H1 (cell line): ENCODE data around the gene SLC8B1. TPM values are rescaled to one million over a fixed set of nuclear protein-coding genes. Genes with fewer than 3 reads are reported as not detected.

Source experiments
- CTCF ChIA-PET: fragments of 300-600 bp; sonication (Branson Sonifier 250); formaldehyde crosslinking; loops from one replicate; lab custom pipeline; 2021; ENCODE audit not compliant: partially characterized antibody; lab: Charles Lee
- POLR2A ChIA-PET: fragments of 300-600 bp; sonication (Branson Sonifier 250); formaldehyde crosslinking; loops from one replicate; lab custom pipeline; 2021; ENCODE audit warnings: inconsistent platforms; ENCODE audit not compliant: partially characterized antibody; lab: Charles Lee
- DNase-seq, 2 experiments: peaks; one replicate each; pipeline versions ENCODE4 v3.0.0 to v3.0.0-alpha.2; 2010 to 2022; ENCODE audit warnings: low spot score in 2 of 2, low read depth in 1 of 2, mixed read lengths in 1 of 2
- FAIRE-seq: peaks from 2 replicates; lab custom pipeline; 2011; peaks lifted over from hg19 to GRCh38; lab: Jason Lieb, UNC
- H2AFZ ChIP-seq: 2 replicates; pipeline ENCODE4 v1.8.1; 2012; ENCODE audit warnings: low read length, inconsistent platforms
- H2AK5ac ChIP-seq: 2 replicates; pipeline ENCODE4 v1.6.1; 2013; ENCODE audit warnings: low read depth, low read length
- H2BK120ac ChIP-seq: replicated peaks from 2 replicates; pipeline ENCODE3; 2013; ENCODE audit warnings: low read depth, low read length, inconsistent platforms
- H2BK12ac ChIP-seq: 2 replicates; pipeline ENCODE4 v1.6.1; 2013; ENCODE audit warnings: low read depth, low read length
- H2BK15ac ChIP-seq: 2 replicates; pipeline ENCODE4 v1.6.1; 2013; ENCODE audit warnings: low read length
- H2BK20ac ChIP-seq: 2 replicates; pipeline ENCODE4 v1.6.1; 2013; ENCODE audit warnings: low read length
- H2BK5ac ChIP-seq: 2 replicates; pipeline ENCODE4 v1.6.1; 2013; ENCODE audit warnings: low read depth, low read length
- H3K14ac ChIP-seq: 2 replicates; pipeline ENCODE4 v1.6.1; 2013; ENCODE audit warnings: inconsistent platforms; ENCODE audit not compliant: insufficient read length
- H3K18ac ChIP-seq: 2 replicates; pipeline ENCODE4 v1.6.1; 2013; ENCODE audit warnings: low read length; ENCODE audit errors: extremely low read depth
- H3K23ac ChIP-seq: 2 replicates; pipeline ENCODE4 v1.6.1; 2013; ENCODE audit warnings: inconsistent platforms; ENCODE audit not compliant: insufficient read length
- H3K23me2 ChIP-seq: 2 replicates; pipeline ENCODE4 v1.6.1; 2013; ENCODE audit warnings: low read depth, low read length
- H3K27ac ChIP-seq: 2 replicates; pipeline ENCODE4 v1.6.1; 2011; ENCODE audit warnings: low read depth, low read length, inconsistent platforms
- H3K27me3 ChIP-seq, 4 experiments: replicated peaks in 1 of 4; 1 replicate in 1 of 4; 2 replicates in 3 of 4; pipeline versions ENCODE4 v1.6.1 to v1.8.1; 2011 to 2013; ENCODE audit warnings: low read length in 3 of 4, mild to moderate bottlenecking in 3 of 4, inconsistent platforms in 2 of 4, mixed read lengths in 2 of 4, moderate library complexity in 1 of 4; ENCODE audit not compliant: control insufficient read depth in 3 of 4, insufficient read depth in 3 of 4; ENCODE audit errors: extremely low read depth in 1 of 4
- H3K36me3 ChIP-seq, 4 experiments: 2 replicates each; pipeline versions ENCODE4 v1.6.1 to v1.8.1; 2011 to 2013; ENCODE audit warnings: mild to moderate bottlenecking in 4 of 4, low read length in 3 of 4, moderate library complexity in 2 of 4, control low read depth in 1 of 4, inconsistent platforms in 1 of 4; ENCODE audit not compliant: insufficient read depth in 4 of 4, control insufficient read depth in 2 of 4
- H3K4ac ChIP-seq: replicated peaks from 2 replicates; pipeline ENCODE3; 2013; ENCODE audit warnings: low read length, low read depth, mixed read lengths, inconsistent platforms; ENCODE audit not compliant: insufficient read length
- H3K4me1 ChIP-seq, 4 experiments: replicated peaks in 1 of 4; 1 replicate in 1 of 4; 2 replicates in 3 of 4; pipeline versions ENCODE4 v1.6.1 to v1.8.1; 2011 to 2013; ENCODE audit warnings: low read length in 3 of 4, inconsistent platforms in 2 of 4, mixed read lengths in 1 of 4; ENCODE audit not compliant: insufficient read depth in 4 of 4, control insufficient read depth in 3 of 4
- H3K4me2 ChIP-seq, 2 experiments: 2 replicates each; pipeline versions ENCODE4 v1.6.1 to v1.8.1; 2011 to 2013; ENCODE audit warnings: low read depth in 2 of 2, low read length in 2 of 2, control low read depth in 1 of 2, inconsistent platforms in 1 of 2, mild to moderate bottlenecking in 1 of 2; ENCODE audit not compliant: insufficient read depth in 1 of 2
- H3K4me3 ChIP-seq, 4 experiments: fragments of 200-600, 300-600 bp in 1 of 4; sonication (generic), shearing (Covaris generic), sonication (Bioruptor Twin) in 1 of 4; 2 replicates each; pipeline versions ENCODE4 v1.5.1 to v1.8.1; 2011 to 2016; ENCODE audit warnings: low read length in 4 of 4, low read depth in 3 of 4, control low read depth in 2 of 4, inconsistent platforms in 2 of 4, mild to moderate bottlenecking in 2 of 4, mixed read lengths in 1 of 4, moderate library complexity in 1 of 4; ENCODE audit not compliant: insufficient read depth in 2 of 4; ENCODE audit errors: extremely low read depth in 1 of 4
- H3K56ac ChIP-seq: replicated peaks from 2 replicates; pipeline ENCODE3; 2013; ENCODE audit warnings: low read depth, mild to moderate bottlenecking, mixed read lengths, low read length, inconsistent platforms; ENCODE audit not compliant: insufficient read length
- H3K79me1 ChIP-seq: 2 replicates; pipeline ENCODE4 v1.6.1; 2013; ENCODE audit warnings: low read depth, low read length, control low read depth
- H3K79me2 ChIP-seq, 2 experiments: 2 replicates each; pipeline versions ENCODE4 v1.6.1 to v1.8.1; 2012 to 2013; ENCODE audit warnings: low read length in 2 of 2, mild to moderate bottlenecking in 2 of 2, inconsistent platforms in 1 of 2; ENCODE audit not compliant: insufficient read depth in 2 of 2, control insufficient read depth in 1 of 2
- H3K9ac ChIP-seq, 4 experiments: replicated peaks in 1 of 4; 1 replicate in 1 of 4; 2 replicates in 3 of 4; pipeline versions ENCODE4 v1.6.1 to v1.8.1; 2011 to 2013; ENCODE audit warnings: low read depth in 3 of 4, low read length in 3 of 4, control low read depth in 2 of 4, mild to moderate bottlenecking in 2 of 4, moderate library complexity in 2 of 4, inconsistent platforms in 1 of 4; ENCODE audit errors: extremely low read depth in 1 of 4
- H3K9me3 ChIP-seq, 2 experiments: 2 replicates each; pipeline versions ENCODE4 v1.6.1 to v1.8.1; 2012 to 2013; ENCODE audit warnings: mild to moderate bottlenecking in 2 of 2, moderate library complexity in 2 of 2, control low read depth in 1 of 2, inconsistent platforms in 1 of 2, low read depth in 1 of 2, low read length in 1 of 2, mixed read lengths in 1 of 2; ENCODE audit not compliant: insufficient read depth in 2 of 2
- H4K20me1 ChIP-seq, 2 experiments: replicated peaks in 1 of 2; 2 replicates each; pipeline versions ENCODE3 to v1.8.1; 2011 to 2013; ENCODE audit warnings: inconsistent platforms in 2 of 2, low read length in 2 of 2, mild to moderate bottlenecking in 1 of 2; ENCODE audit not compliant: insufficient read depth in 2 of 2, control insufficient read depth in 1 of 2
- H4K5ac ChIP-seq: 2 replicates; pipeline ENCODE4 v1.6.1; 2013; ENCODE audit warnings: low read length, low read depth, mixed read lengths, inconsistent platforms; ENCODE audit not compliant: insufficient read length
- H4K8ac ChIP-seq: 2 replicates; pipeline ENCODE4 v1.8.0; 2013; ENCODE audit warnings: mild to moderate bottlenecking, moderate library complexity, low read length, inconsistent platforms; ENCODE audit not compliant: insufficient read depth; ENCODE audit errors: extremely low read depth
- H4K91ac ChIP-seq: replicated peaks from 2 replicates; pipeline ENCODE3; 2013; ENCODE audit warnings: low read length, mixed read lengths, inconsistent platforms; ENCODE audit not compliant: insufficient read length
- E2F6 ChIP-seq: IDR thresholded peaks from 2 replicates; pipeline ENCODE4 v1.6.1; 2012; ENCODE audit warnings: inconsistent platforms
- JUND ChIP-seq: IDR thresholded peaks from 2 replicates; pipeline ENCODE4 v1.6.1; 2011; ENCODE audit warnings: mild to moderate bottlenecking, improper control_type of control experiment, low read length
- NRF1 ChIP-seq: IDR thresholded peaks from 2 replicates; pipeline ENCODE4 v1.6.1; 2011; ENCODE audit warnings: mild to moderate bottlenecking, low read depth, low read length, improper control_type of control experiment
- POU5F1 ChIP-seq: IDR thresholded peaks from 2 replicates; pipeline ENCODE4 v1.6.1; 2011; ENCODE audit warnings: low read depth, mild to moderate bottlenecking, low read length, moderate library complexity
- YY1 ChIP-seq: IDR thresholded peaks from 2 replicates; pipeline ENCODE4 v1.6.1; 2011; ENCODE audit warnings: low read depth, mild to moderate bottlenecking, low read length
- WGBS, 2 experiments: shearing (Covaris generic) in 1 of 2; methylation state at CpG; one replicate each; pipeline versions ENCODE4 v1.1.6 to v1.1.7; 2013 to 2015; ENCODE audit warnings: low lambda C conversion rate in 2 of 2, mixed read lengths in 2 of 2, inconsistent platforms in 1 of 2, low coverage in 1 of 2, missing lambda C conversion rate in 1 of 2; ENCODE audit not compliant: insufficient replicate concordance in 2 of 2, insufficient coverage in 1 of 2, insufficient read length in 1 of 2; ENCODE audit errors: extremely low coverage in 1 of 2, missing lambda C conversion rate in 1 of 2; 5-methylcytosine and 5-hydroxymethylcytosine counted together
- polyA plus RNA-seq, 7 experiments: library from polyadenylated mRNA; depleted of rRNA in 3 of 7; stranded (reverse) in 5 of 7; unstranded in 2 of 7; fragments of >200 nt in 5 of 7; fragments of 200-250 nt in 2 of 7; gene quantifications; 1 replicate in 5 of 7; 2 replicates in 1 of 7; 4 replicates in 1 of 7; pipeline versions ENCODE4 v1.2.1 to v1.2.3, GENCODE V29; 2011 to 2013; ENCODE audit warnings: missing spikeins in 2 of 7, mixed read lengths in 2 of 7
- total RNA-seq: library from RNA; stranded (reverse); fragmentation: NEBNext Ultra II Directional; extraction: Animal tissue kit (Norgen Biotek cat#: 25700); gene quantifications from 2 replicates; pipeline ENCODE4 v1.2.1, GENCODE V29; 2021

SLC8B1 gene
- total and polyA plus RNA-seq, 2 of the 8 experiments (the other 6 are each of a cell fraction or from before 2014, with no cell fraction given) = 11.2 to 19.1 TPM

GRCh38 chr12:113274848-113275247, 60.1 kb downstream of the SLC8B1 start:
- no peaks in the 10 kb centered on the region for H3K79me1 ChIP-seq
- no peak overlapping the region for H2BK15ac ChIP-seq
- TF ChIP-seq YY1 (no peak), E2F6 (no peak), POU5F1 (no peak), NRF1 (no peak), JUND (no peak)
- H3K4me2 ChIP-seq = no peak overlapping the region
- H4K8ac ChIP-seq = no peak overlapping the region
- no peak overlapping the region for H4K5ac ChIP-seq
- no peak overlapping the region for H3K9ac ChIP-seq
- no peaks in the 10 kb centered on the region for H3K79me2 ChIP-seq
- H3K36me3 ChIP-seq = peaks cover 0 to 2% (median 0%) of the 10 kb centered on the region in 4 experiments; a peak in 2 of 8 replicates
- H3K4ac ChIP-seq = no peak overlapping the region
- H2BK20ac ChIP-seq = no peak overlapping the region
- H3K4me1 ChIP-seq = no peaks in the 10 kb centered on the region; a peak in 1 of 7 replicates
- no peak for DNase-seq
- H3K56ac ChIP-seq = no peak overlapping the region
- no peak overlapping the region for H3K23ac ChIP-seq
- H3K27ac ChIP-seq = no peak overlapping the region
- H4K91ac ChIP-seq = no peak overlapping the region
- H2BK120ac ChIP-seq = no peak overlapping the region
- FAIRE-seq = no peak
- no peak overlapping the region for H2BK5ac ChIP-seq
- POLR2A ChIA-PET = no interaction called here
- no peak overlapping the region for H3K14ac ChIP-seq
- WGBS, 2 experiments = 92% methylated on average over 8 of the region's 8 CpGs; no CpG with 5 or more reads in 1 of the 2 experiments
- H3K23me2 ChIP-seq = no peaks in the 10 kb centered on the region
- no peaks in the 10 kb centered on the region for H3K9me3 ChIP-seq
- no peak overlapping the region for H2AFZ ChIP-seq
- H2AK5ac ChIP-seq = no peak overlapping the region
- H4K20me1 ChIP-seq = peaks cover 0 to 4% of the 10 kb centered on the region in 2 experiments
- H3K18ac ChIP-seq = no peak overlapping the region
- H3K4me3 ChIP-seq = no peak overlapping the region
- CTCF ChIA-PET = interaction anchor here (1.0 to 1.4 kb wide), 2 partner anchors 29 to 42 kb away, joined by 3 read pairs; no protein-coding TSS in a partner anchor
- no peak overlapping the region for H2BK12ac ChIP-seq
- H3K27me3 ChIP-seq = no peaks in the 10 kb centered on the region
